Liver (tissue), 9 donors: ENCODE results near the gene PLCB4. TPM values are rescaled to one million over a fixed set of nuclear protein-coding genes. Genes with fewer than 3 reads are reported as not detected.

Experiments
- DNase-seq: peaks from one replicate; pipeline ENCODE4 v3.0.0-alpha.2; 2017; ENCODE audit warnings: low spot score
- H3K27ac ChIP-seq, 2 donors: one replicate each; pipeline ENCODE4 v1.7.0; 2013; ENCODE audit warnings: inconsistent platforms in 2 of 2, low read length in 2 of 2, control low read depth in 1 of 2, low read depth in 1 of 2, mild to moderate bottlenecking in 1 of 2
- H3K27me3 ChIP-seq, 4 donors: one replicate each; pipeline versions ENCODE4 v1.6.1 to v1.7.0; 2013; ENCODE audit warnings: low read length in 3 of 4, inconsistent platforms in 1 of 4, mild to moderate bottlenecking in 1 of 4, moderate library complexity in 1 of 4; ENCODE audit not compliant: control insufficient read depth in 4 of 4, insufficient read depth in 4 of 4
- H3K36me3 ChIP-seq, 4 donors: one replicate each; pipeline versions ENCODE4 v1.6.1 to v1.7.0; 2013; ENCODE audit warnings: low read length in 3 of 4, mild to moderate bottlenecking in 3 of 4, low read depth in 1 of 4, moderate library complexity in 1 of 4; ENCODE audit not compliant: control insufficient read depth in 4 of 4, insufficient read depth in 3 of 4
- H3K4me1 ChIP-seq, 4 donors: one replicate each; pipeline versions ENCODE4 v1.6.1 to v1.7.0; 2013; ENCODE audit warnings: low read length in 3 of 4, mild to moderate bottlenecking in 3 of 4, moderate library complexity in 1 of 4; ENCODE audit not compliant: control insufficient read depth in 4 of 4, insufficient read depth in 4 of 4
- H3K4me3 ChIP-seq, 3 donors: one replicate each; pipeline versions ENCODE4 v1.6.1 to v1.7.0; 2013; ENCODE audit warnings: low read length in 3 of 3, control low read depth in 1 of 3, low read depth in 1 of 3, mild to moderate bottlenecking in 1 of 3
- H3K9ac ChIP-seq, 2 donors: one replicate each; pipeline ENCODE4 v1.7.0; 2013; ENCODE audit warnings: low read length in 2 of 2, mild to moderate bottlenecking in 2 of 2, moderate library complexity in 2 of 2, control low read depth in 1 of 2, low read depth in 1 of 2
- H3K9me3 ChIP-seq, 4 donors: one replicate each; pipeline versions ENCODE4 v1.6.1 to v1.7.0; 2013; ENCODE audit warnings: low read length in 3 of 4; ENCODE audit not compliant: control insufficient read depth in 4 of 4
- CTCF ChIP-seq: fragments of 150-350 bp; IDR thresholded peaks from 2 replicates; pipeline ENCODE4 v1.5.1; 2017; ENCODE audit warnings: improper control_type of control experiment, low read depth, low read length; ENCODE audit not compliant: missing input control
- EGR1 ChIP-seq, 2 donors: IDR thresholded peaks; 2 replicates each; pipeline ENCODE4 v1.6.1; 2016 to 2018; ENCODE audit warnings: antibody characterized with exemption in 2 of 2, low read depth in 2 of 2
- FOXA1 ChIP-seq: IDR thresholded peaks from 2 replicates; pipeline ENCODE4 v1.6.1; 2016; ENCODE audit warnings: antibody characterized with exemption
- FOXA2 ChIP-seq: IDR thresholded peaks from 2 replicates; pipeline ENCODE4 v1.6.1; 2016; ENCODE audit warnings: antibody characterized with exemption
- GABPA ChIP-seq, 2 donors: IDR thresholded peaks in 1 of 2; conservative IDR thresholded peaks in 1 of 2; 2 replicates each; pipeline ENCODE4 v1.6.1; 2016; ENCODE audit warnings: antibody characterized with exemption in 2 of 2, mild to moderate bottlenecking in 1 of 2, moderate library complexity in 1 of 2
- HNF4A ChIP-seq, 2 donors: conservative IDR thresholded peaks; 2 replicates each; pipeline ENCODE4 v1.6.1; 2016; ENCODE audit warnings: antibody characterized with exemption in 2 of 2, mild to moderate bottlenecking in 2 of 2
- HNF4G ChIP-seq: IDR thresholded peaks from 2 replicates; pipeline ENCODE4 v1.6.1; 2016; ENCODE audit warnings: antibody characterized with exemption
- JUND ChIP-seq, 2 donors: IDR thresholded peaks; 2 replicates each; pipeline ENCODE4 v1.6.1; 2016; ENCODE audit warnings: antibody characterized with exemption in 2 of 2
- NR2F2 ChIP-seq: IDR thresholded peaks from 2 replicates; pipeline ENCODE4 v1.6.1; 2016; ENCODE audit warnings: antibody characterized with exemption
- RAD21 ChIP-seq, 2 donors: IDR thresholded peaks; 2 replicates each; pipeline ENCODE4 v1.6.1; 2016; ENCODE audit warnings: antibody characterized with exemption in 2 of 2, mild to moderate bottlenecking in 2 of 2
- REST ChIP-seq: IDR thresholded peaks from 2 replicates; pipeline ENCODE4 v1.6.1; 2016; ENCODE audit warnings: antibody characterized with exemption, mild to moderate bottlenecking
- RXRA ChIP-seq, 2 donors: IDR thresholded peaks; 2 replicates each; pipeline ENCODE4 v1.6.1; 2017 to 2018; ENCODE audit warnings: antibody characterized with exemption in 2 of 2, mild to moderate bottlenecking in 1 of 2
- SP1 ChIP-seq: IDR thresholded peaks from 2 replicates; pipeline ENCODE4 v1.6.1; 2018; ENCODE audit warnings: antibody characterized with exemption, mild to moderate bottlenecking
- TAF1 ChIP-seq: conservative IDR thresholded peaks from 2 replicates; pipeline ENCODE4 v1.6.1; 2016; ENCODE audit warnings: antibody characterized with exemption, mild to moderate bottlenecking
- YY1 ChIP-seq: IDR thresholded peaks from 2 replicates; pipeline ENCODE4 v1.6.1; 2016; ENCODE audit warnings: antibody characterized with exemption, mild to moderate bottlenecking
- ZBTB33 ChIP-seq: IDR thresholded peaks from 2 replicates; pipeline ENCODE4 v1.6.1; 2016; ENCODE audit warnings: antibody characterized with exemption
- WGBS: extraction: QIAGEN DNeasy Blood & Tissue Kit; methylation state at CpG from one replicate; pipeline ENCODE4 v1.1.7; 2013; 5-methylcytosine and 5-hydroxymethylcytosine counted together
- polyA plus RNA-seq, 2 donors: library from polyadenylated mRNA; stranded (reverse) in 1 of 2; unstranded in 1 of 2; fragments of 200-250 nt in 1 of 2; fragments of >200 nt in 1 of 2; fragmentation: Nextera tagmentation in 1 of 2; extraction: Ambion mirVana in 1 of 2; gene quantifications; one replicate each; pipeline versions ENCODE4 v1.2.1 to v1.2.3, GENCODE V29; 2013 to 2015
- total RNA-seq, 2 donors: library from RNA; depleted of rRNA; stranded (reverse); fragments of >200 nt; gene quantifications; one replicate each; pipeline ENCODE4 v1.2.3, GENCODE V29; 2014
- TF ChIP-seq, protein P1 (sequence below): IDR thresholded peaks from 2 replicates; pipeline ENCODE4 v1.6.1; 2016; ENCODE audit warnings: antibody characterized with exemption
- TF ChIP-seq, protein P2 (sequence below): IDR thresholded peaks from 2 replicates; pipeline ENCODE4 v1.6.1; 2016; ENCODE audit warnings: antibody characterized with exemption
- donor health status: healthy.
- donor health status: healthy.
- donor health status: healthy.
- donor health status: healthy.
- donor health status: healthy.

The PLCB4 gene
- total and polyA plus RNA-seq, 4 donors: 0.14 to 0.67 (median 0.30) TPM

DNA sequence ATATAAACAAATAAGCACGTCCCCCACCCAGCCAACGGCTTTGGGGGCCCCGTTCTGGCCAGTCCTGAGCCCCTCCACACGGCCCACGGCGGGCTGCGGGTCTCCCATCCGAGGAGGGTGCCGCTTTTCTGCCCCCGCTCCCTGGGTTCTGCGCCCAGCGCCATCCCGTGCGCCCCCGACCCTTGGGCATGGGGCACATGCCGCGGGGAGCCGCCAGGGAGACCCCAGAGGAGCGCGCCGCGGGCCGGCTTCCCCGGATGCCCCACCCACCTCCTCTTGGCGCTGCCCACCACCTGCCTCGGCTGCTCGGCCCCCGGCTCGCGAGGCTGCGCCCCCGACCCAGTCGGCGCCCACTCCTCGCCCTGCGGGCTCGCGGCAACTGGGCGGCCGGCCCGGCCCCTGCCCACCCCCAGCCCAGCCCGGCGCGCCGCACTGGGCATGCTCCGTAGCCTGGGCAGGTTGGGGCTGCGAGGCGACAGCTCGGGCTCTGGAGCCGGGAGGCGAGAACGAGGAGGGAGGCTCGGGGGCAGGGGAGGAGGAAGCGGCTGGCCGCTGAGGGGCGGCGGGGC lies 570 bp upstream of the PLCB4 start:
- WGBS: 4% methylated on average over 57 of the region's 57 CpGs
- H3K9ac ChIP-seq: no peak overlapping the region
- no peak overlapping the region for H3K27ac ChIP-seq

GRCh38 chr20:9070304-9070703 lies 1.4 kb downstream of the PLCB4 start:
- DNase-seq: no peak
- H3K27me3 ChIP-seq: peaks cover 0 to 14% (median 6%) of the 10 kb centered on the region in 4 donors
- no peak for TF ChIP-seq FOXA1
- TF ChIP-seq RXRA (IDR thresholded peaks at IDR 0.05): no peak
- no peak for TF ChIP-seq HNF4A (conservative IDR thresholded peaks at IDR 0.05)
- no peak for TF ChIP-seq JUND (IDR thresholded peaks at IDR 0.05)
- TF ChIP-seq ZBTB33: no peak
- no peak for TF ChIP-seq REST
- no peak for TF ChIP-seq NR2F2
- TF ChIP-seq YY1: no peak
- no peak for TF ChIP-seq GABPA (IDR thresholded peaks at IDR 0.05 in 1 of 2, conservative IDR thresholded peaks at IDR 0.05 in 1 of 2)
- TF ChIP-seq CTCF: no peak
- TF ChIP-seq SP1: no peak
- TF ChIP-seq EGR1 (IDR thresholded peaks at IDR 0.05; ENCODE audit: low read depth in 2 of 2): no peak
- TF ChIP-seq, protein P1, sequence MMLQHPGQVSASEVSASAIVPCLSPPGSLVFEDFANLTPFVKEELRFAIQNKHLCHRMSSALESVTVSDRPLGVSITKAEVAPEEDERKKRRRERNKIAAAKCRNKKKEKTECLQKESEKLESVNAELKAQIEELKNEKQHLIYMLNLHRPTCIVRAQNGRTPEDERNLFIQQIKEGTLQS: no peak
- no peak for TF ChIP-seq HNF4G
- TF ChIP-seq, protein P2, sequence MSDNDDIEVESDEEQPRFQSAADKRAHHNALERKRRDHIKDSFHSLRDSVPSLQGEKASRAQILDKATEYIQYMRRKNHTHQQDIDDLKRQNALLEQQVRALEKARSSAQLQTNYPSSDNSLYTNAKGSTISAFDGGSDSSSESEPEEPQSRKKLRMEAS: no peak
- TF ChIP-seq FOXA2: no peak
- no peak for TF ChIP-seq TAF1
- no peak for TF ChIP-seq RAD21 (IDR thresholded peaks at IDR 0.05)
- peaks cover 0 to 15% (median 3%) of the 10 kb centered on the region in 4 donors for H3K4me1 ChIP-seq
- H3K27ac ChIP-seq: no peak overlapping the region
- H3K36me3 ChIP-seq: no peaks in the 10 kb centered on the region
- WGBS: 85% methylated on average over 3 of the region's 3 CpGs
- H3K9ac ChIP-seq: no peak overlapping the region
- no peak overlapping the region for H3K4me3 ChIP-seq
- H3K9me3 ChIP-seq: no peaks in the 10 kb centered on the region

More for the DNA sequence above, 570 bp upstream of the PLCB4 start:
- H3K4me3 ChIP-seq: peak overlapping the region in 1 of 3 donors; percentile 40
- TF ChIP-seq GABPA (IDR thresholded peaks at IDR 0.05 in 1 of 2, conservative IDR thresholded peaks at IDR 0.05 in 1 of 2) (no peak), RXRA (IDR thresholded peaks at IDR 0.05) (no peak), YY1 (no peak)
- H3K4me1 ChIP-seq: peaks cover 0 to 15% (median 3%) of the 10 kb centered on the region in 4 donors
- H3K27me3 ChIP-seq: peaks cover 0 to 14% (median 6%) of the 10 kb centered on the region in 4 donors
- no peaks in the 10 kb centered on the region for H3K9me3 ChIP-seq
- H3K36me3 ChIP-seq: no peaks in the 10 kb centered on the region
- no peak for DNase-seq
